GM12873 (cell line): Measurements from ENCODE around the gene ORC3.

Experiments
- TF ChIP-seq, protein P1 (sequence below): IDR thresholded peaks from 2 replicates; pipeline ENCODE4 v1.5.1; 2012; ENCODE audit warnings: low read depth, mild to moderate bottlenecking, moderate library complexity, low read length, control low read depth; ENCODE audit not compliant: insufficient read depth; ENCODE audit errors: missing control alignments

Gene ORC3

DNA sequence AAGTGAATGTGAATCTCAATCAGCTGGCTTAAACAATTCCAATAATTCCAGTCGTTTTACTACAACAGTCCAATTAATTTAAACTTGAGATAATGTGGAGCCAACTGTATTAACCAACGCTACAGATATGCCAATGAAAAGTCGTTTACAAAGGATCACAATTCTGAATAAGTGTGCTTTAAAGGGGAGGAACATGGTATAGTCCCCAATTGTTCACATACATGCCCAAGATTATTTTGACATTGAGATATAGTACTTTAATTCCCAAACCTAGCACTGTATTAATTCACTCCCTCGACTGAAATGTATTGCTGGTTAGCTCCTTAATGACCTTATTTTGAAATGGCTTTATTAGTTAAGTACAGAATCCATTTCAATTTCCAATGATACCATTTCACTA, 109.6 kb downstream of the ORC3 start:
- TF ChIP-seq, protein P1, sequence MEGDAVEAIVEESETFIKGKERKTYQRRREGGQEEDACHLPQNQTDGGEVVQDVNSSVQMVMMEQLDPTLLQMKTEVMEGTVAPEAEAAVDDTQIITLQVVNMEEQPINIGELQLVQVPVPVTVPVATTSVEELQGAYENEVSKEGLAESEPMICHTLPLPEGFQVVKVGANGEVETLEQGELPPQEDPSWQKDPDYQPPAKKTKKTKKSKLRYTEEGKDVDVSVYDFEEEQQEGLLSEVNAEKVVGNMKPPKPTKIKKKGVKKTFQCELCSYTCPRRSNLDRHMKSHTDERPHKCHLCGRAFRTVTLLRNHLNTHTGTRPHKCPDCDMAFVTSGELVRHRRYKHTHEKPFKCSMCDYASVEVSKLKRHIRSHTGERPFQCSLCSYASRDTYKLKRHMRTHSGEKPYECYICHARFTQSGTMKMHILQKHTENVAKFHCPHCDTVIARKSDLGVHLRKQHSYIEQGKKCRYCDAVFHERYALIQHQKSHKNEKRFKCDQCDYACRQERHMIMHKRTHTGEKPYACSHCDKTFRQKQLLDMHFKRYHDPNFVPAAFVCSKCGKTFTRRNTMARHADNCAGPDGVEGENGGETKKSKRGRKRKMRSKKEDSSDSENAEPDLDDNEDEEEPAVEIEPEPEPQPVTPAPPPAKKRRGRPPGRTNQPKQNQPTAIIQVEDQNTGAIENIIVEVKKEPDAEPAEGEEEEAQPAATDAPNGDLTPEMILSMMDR: no peak

DNA sequence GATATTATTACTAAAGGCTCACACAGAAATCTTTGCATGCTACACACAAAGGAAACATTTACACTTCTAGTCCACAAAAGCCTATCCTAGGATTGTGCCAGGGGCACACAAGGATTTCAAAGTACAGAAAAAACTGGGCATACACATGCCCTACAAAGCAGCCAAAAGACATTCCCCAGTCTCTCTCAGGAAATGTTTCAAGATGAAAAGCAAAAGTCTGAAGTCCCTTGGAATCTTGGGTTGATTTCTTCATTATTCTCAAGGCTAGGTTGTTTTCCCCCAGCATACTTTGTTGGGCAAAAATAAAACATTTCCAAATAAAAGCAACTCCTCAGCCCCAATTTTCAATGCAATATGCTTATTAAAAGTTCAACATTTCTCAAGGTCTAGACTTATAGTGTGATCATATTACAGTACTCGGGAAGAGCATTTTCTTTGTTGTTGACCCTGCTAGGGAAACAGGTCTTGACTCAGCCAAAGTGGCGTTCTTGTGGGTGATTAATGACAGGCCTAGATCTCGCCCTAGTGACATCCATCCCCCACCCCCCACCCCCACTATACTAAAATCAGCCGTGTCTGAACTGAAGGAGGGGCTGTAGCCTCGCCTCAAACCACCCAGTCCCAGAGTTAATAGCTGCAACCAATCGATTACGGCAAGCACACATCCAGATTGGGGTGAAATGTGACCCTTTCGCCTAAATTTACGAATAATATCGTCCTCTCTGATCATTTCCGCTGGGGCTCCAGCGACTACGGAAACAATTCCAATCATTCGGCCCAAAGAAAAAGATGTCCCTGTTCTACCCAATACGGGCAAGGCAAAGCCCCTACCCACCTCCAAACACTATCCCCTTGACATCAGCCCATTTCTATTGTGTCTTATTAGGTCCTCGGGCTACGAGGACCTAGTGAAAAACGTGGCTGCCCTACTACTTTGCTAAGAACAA, 110.7 kb downstream of the ORC3 start:
- TF ChIP-seq, protein P1: no peak

DNA sequence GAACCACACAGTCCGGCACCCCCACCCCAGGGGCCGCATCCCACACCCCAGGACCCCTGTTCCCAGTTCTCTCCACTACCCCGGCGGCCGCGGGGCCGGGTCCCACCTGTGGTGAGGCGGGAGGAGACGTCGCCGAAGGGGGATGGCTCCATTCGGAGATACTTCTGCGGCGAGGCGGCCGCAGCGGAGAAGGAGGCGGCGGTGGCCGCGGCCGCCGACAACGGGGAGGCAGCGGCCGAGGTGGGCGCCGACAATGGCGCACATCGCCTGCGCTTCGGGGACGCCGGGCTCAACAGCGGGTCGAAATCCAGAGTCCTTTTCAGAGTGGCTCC, 111.4 kb downstream of the ORC3 start:
- TF ChIP-seq, protein P1: no peak

DNA sequence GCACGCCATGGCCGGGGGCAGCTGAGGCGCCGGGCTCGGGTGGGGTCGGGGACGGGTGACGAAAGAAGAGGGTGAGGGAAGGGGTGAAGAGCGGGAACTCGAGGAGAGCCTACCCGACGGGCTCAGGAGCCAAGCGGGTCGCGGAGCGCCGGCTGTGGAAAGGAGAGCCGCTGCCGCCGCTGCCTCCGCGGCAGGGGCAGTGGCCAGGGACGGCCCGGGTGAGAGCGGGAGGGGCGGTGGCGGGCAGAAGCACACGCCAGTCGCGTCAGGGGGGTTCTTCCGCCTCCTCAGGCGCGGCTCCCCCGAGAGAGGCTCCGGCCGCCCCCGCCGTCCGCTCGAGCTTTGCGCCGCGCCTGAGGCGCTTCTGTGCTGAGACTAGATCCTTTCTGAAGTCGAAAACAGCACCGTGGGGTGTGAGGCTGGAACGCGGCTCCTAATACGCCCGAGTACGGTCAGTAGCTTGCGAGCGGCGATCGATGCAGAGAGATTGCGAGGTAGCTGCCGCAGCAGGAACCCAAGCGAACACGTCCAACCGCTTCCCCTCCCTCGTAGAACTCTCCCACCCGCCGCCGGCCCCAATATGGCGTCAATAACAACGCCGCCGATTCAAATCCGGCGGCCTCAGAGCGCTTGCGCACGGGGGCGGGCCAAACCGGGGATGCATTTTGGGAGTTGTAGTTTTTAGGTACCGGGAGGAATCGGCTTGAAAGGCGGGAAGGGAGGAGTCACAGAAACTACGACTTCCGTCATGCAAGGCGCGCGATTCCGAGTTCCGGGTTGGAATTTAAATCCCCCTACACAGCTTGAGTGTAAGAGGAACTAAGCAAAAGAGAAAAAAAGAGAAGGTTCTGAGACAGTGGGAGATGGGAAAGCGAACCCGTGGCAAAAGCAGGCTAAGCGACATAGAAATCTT, 112.0 kb downstream of the ORC3 start, which contains the start of gene AKIRIN2:
Gene AKIRIN2 (minus strand): TSS at position 558 of the 913 bp plus-strand sequence. CDS start 549 bp downstream, at position 9.
- TF ChIP-seq, protein P1: no peak

DNA sequence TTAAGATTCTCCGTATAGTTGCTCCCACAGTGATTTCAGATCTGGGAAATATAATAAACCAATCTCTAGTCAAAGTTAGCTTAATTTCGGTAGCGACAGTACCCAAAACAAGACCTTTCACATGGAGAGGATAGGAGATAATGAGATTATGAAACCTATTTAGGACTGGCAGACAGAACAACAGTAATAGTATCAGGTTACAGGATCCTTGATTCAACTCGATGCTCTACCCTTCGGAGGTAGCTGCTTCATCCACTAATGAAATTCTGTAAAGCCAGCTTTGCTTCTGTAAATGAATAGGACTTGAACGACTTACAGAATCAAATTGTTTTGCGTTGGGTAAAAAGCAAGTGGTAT, 112.6 kb downstream of the ORC3 start:
- TF ChIP-seq, protein P1: no peak

DNA sequence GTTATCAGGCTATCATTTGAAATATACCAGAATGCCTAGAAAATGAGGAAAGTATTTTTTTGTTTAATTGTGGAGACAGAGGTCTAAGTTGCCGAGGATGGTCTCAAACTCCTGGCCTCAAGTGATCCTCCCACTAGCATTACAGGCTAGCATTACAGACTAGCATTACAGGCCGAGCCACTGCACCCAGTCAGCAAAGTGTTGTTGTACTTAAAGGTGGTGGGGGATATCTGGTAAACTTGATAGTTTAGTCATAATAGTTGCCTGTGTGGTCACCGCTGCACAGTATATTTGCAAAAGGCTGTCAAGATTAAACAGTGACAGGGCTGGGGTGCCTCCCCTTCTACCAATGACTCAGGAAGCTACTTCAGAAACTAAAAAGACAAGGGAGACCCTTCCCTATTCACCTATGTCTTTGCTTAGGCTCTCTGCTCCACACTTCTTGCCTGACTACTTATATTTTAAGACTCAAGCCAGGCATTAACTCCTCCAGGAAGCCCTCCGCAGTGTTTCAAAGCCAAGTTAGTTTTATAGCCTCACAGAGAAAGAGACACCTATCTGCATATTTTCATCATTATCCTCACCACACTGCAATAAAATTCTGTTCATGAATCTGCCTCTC, 115.2 kb downstream of the ORC3 start:
- TF ChIP-seq, protein P1: no peak
